ENCODE data around the gene AP5Z1.
A peak's percentile ranks its signal among the peaks of the same experiment; 100 is the strongest.

AP5Z1 gene

DNA sequence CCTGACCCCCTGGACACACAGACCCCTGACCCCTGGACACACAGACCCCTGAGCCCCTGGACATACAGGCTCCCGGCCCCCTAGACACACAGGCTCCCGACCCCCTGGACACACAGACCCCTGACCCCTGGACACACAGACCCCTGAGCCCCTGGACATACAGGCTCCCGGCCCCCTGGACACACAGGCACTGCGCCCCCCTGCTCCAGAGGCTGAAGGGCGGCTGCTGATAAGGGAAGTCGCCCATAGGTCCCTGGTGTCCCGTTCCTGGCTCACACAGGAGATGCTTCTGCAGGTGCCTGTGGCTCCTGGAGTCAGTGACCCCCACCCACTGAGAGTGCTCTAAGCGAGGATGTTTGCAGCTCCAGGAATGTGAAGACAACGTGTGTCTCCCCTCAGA is 3.7 kb upstream of the AP5Z1 start:
- H3K9me3 ChIP-seq (ENCODE audit: control insufficient read depth, low read length) = no peaks in the 10 kb centered on the region
- H3K4me3 ChIP-seq (ENCODE audit: low read length) = no peak overlapping the region
- no peaks in the 10 kb centered on the region for H3K27me3 ChIP-seq (replicated peaks; ENCODE audit: control insufficient read depth, insufficient read depth, low read length)
- H3K9ac ChIP-seq (ENCODE audit: low read length) = no peak overlapping the region
- H3K36me3 ChIP-seq (ENCODE audit: control insufficient read depth, insufficient read depth, low read length, severe bottlenecking) = peaks cover 14% of the 10 kb centered on the region
- no peak for DNase-seq (ENCODE audit: low read depth)
- peaks cover 12% of the 10 kb centered on the region for H3K4me1 ChIP-seq (ENCODE audit: control insufficient read depth, insufficient read depth, low read length)

GRCh38 chr7:4772306-4772705 is 3.1 kb upstream of the AP5Z1 start:
- no peak for DNase-seq (ENCODE audit: low read depth)

GRCh38 chr7:4774007-4774406 is 1.4 kb upstream of the AP5Z1 start:
- Histone ChIP-seq H3K4me1 (ENCODE audit: control insufficient read depth, insufficient read depth, low read length) (peaks cover 25% of the 10 kb centered on the region), H3K4me3 (ENCODE audit: low read length) (peak overlapping the region; percentile 92), H3K36me3 (ENCODE audit: control insufficient read depth, insufficient read depth, low read length, severe bottlenecking) (peaks cover 15% of the 10 kb centered on the region), H3K9me3 (ENCODE audit: control insufficient read depth, low read length) (no peaks in the 10 kb centered on the region), H3K27me3 (replicated peaks; ENCODE audit: control insufficient read depth, insufficient read depth, low read length) (no peaks in the 10 kb centered on the region), H3K9ac (ENCODE audit: low read length) (peak overlapping the region; percentile 96)
- no peak for DNase-seq (ENCODE audit: low read depth)

More at GRCh38 chr7:4772306-4772705, 3.1 kb upstream of the AP5Z1 start:
- H3K9me3 ChIP-seq (ENCODE audit: control insufficient read depth, low read length) = no peaks in the 10 kb centered on the region
- no peak overlapping the region for H3K4me3 ChIP-seq (ENCODE audit: low read length)
- H3K9ac ChIP-seq (ENCODE audit: low read length) = no peak overlapping the region
- H3K27me3 ChIP-seq (replicated peaks; ENCODE audit: control insufficient read depth, insufficient read depth, low read length) = no peaks in the 10 kb centered on the region
- peaks cover 8% of the 10 kb centered on the region for H3K36me3 ChIP-seq (ENCODE audit: control insufficient read depth, insufficient read depth, low read length, severe bottlenecking)
- H3K4me1 ChIP-seq (ENCODE audit: control insufficient read depth, insufficient read depth, low read length) = peaks cover 15% of the 10 kb centered on the region

GRCh38 chr7:4774658-4775249 is 669 bp upstream of the AP5Z1 start:
- peak overlapping the region; percentile 96 for H3K9ac ChIP-seq (ENCODE audit: low read length)
- no peaks in the 10 kb centered on the region for H3K27me3 ChIP-seq (replicated peaks; ENCODE audit: control insufficient read depth, insufficient read depth, low read length)
- peak overlapping the region; percentile 92 for H3K4me3 ChIP-seq (ENCODE audit: low read length)
- H3K4me1 ChIP-seq (ENCODE audit: control insufficient read depth, insufficient read depth, low read length) = peaks cover 25% of the 10 kb centered on the region
- peaks cover 15% of the 10 kb centered on the region for H3K36me3 ChIP-seq (ENCODE audit: control insufficient read depth, insufficient read depth, low read length, severe bottlenecking)
- peak; percentile 87 for DNase-seq (ENCODE audit: low read depth)
- H3K9me3 ChIP-seq (ENCODE audit: control insufficient read depth, low read length) = no peaks in the 10 kb centered on the region

DNA sequence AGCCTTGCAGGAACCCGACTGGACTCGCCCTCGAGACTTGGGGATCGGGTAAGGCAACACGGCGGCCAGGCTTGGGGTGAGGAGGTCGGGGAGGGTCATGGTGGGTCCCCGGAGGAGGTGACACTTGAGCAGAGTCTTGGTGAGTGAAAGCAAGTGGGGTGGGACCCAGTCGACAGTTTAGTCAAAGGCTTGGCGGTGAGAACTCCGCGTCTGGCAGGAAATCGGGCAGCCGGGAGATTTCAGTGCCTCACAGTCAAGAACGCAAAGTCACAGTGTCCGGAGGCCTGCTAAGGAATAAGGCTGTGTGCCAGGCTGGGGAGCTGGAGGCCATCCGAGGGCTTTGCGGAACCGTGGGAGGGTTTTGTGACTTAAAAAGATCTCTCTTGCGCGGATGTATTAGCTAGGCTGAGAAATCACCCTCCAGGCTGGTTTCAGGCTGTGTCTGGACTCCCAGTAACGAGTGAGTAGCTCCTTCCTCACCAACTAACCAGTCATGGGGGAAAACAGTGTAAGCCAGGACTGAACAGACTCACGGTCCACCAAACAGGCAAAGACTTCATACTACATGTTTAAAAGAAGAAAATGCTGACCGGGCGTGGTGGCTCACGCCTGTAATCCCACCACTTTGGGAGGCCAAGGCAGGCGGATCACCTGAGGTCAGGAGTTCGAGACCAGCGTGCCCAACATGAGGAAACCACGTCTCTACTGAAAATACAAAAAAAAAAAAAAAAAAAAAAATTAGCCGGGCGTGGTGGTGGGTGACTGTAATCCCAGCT is 613 bp downstream of the AP5Z1 start:
- H3K9me3 ChIP-seq (ENCODE audit: control insufficient read depth, low read length) = no peaks in the 10 kb centered on the region
- peak overlapping the region; percentile 96 for H3K9ac ChIP-seq (ENCODE audit: low read length)
- peak overlapping the region; percentile 92 for H3K4me3 ChIP-seq (ENCODE audit: low read length)
- peaks cover 25% of the 10 kb centered on the region for H3K4me1 ChIP-seq (ENCODE audit: control insufficient read depth, insufficient read depth, low read length)
- H3K27me3 ChIP-seq (replicated peaks; ENCODE audit: control insufficient read depth, insufficient read depth, low read length) = no peaks in the 10 kb centered on the region
- DNase-seq (ENCODE audit: low read depth) = peak; percentile 69
- H3K36me3 ChIP-seq (ENCODE audit: control insufficient read depth, insufficient read depth, low read length, severe bottlenecking) = peaks cover 21% of the 10 kb centered on the region

DNA sequence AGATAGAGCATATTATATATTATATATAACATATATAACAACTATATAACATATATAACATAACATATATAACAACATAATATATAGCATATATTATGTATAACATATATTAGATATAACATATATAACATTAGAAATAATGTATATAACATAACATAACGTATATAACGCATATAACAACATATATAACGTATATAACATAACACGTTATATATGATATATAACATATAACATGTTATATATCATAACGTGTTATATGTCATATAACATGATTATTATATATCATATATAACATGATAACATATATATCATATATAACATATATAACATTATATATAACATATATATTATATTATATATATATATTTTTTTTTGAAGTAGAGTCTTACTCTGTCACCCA is 3.7 kb downstream of the AP5Z1 start:
- H3K36me3 ChIP-seq (ENCODE audit: control insufficient read depth, insufficient read depth, low read length, severe bottlenecking) = peaks cover 47% of the 10 kb centered on the region
- H3K9me3 ChIP-seq (ENCODE audit: control insufficient read depth, low read length) = no peaks in the 10 kb centered on the region
- no peak overlapping the region for H3K4me3 ChIP-seq (ENCODE audit: low read length)
- DNase-seq (ENCODE audit: low read depth) = no peak
- H3K4me1 ChIP-seq (ENCODE audit: control insufficient read depth, insufficient read depth, low read length) = peaks cover 23% of the 10 kb centered on the region
- no peak overlapping the region for H3K9ac ChIP-seq (ENCODE audit: low read length)
- H3K27me3 ChIP-seq (replicated peaks; ENCODE audit: control insufficient read depth, insufficient read depth, low read length) = no peaks in the 10 kb centered on the region

- Histone ChIP-seq H3K27me3 (replicated peaks; ENCODE audit: control insufficient read depth, insufficient read depth, low read length) (no peaks in the 10 kb centered on the region), H3K4me3 (ENCODE audit: low read length) (no peak overlapping the region), H3K9ac (ENCODE audit: low read length) (no peak overlapping the region), H3K9me3 (ENCODE audit: control insufficient read depth, low read length) (no peaks in the 10 kb centered on the region), H3K36me3 (ENCODE audit: control insufficient read depth, insufficient read depth, low read length, severe bottlenecking) (peaks cover 70% of the 10 kb centered on the region), H3K4me1 (ENCODE audit: control insufficient read depth, insufficient read depth, low read length) (peaks cover 15% of the 10 kb centered on the region)
- no peak for DNase-seq (ENCODE audit: low read depth)
Measured at GRCh38 chr7:4781366-4782069, 6.1 kb downstream of the AP5Z1 start.

DNA sequence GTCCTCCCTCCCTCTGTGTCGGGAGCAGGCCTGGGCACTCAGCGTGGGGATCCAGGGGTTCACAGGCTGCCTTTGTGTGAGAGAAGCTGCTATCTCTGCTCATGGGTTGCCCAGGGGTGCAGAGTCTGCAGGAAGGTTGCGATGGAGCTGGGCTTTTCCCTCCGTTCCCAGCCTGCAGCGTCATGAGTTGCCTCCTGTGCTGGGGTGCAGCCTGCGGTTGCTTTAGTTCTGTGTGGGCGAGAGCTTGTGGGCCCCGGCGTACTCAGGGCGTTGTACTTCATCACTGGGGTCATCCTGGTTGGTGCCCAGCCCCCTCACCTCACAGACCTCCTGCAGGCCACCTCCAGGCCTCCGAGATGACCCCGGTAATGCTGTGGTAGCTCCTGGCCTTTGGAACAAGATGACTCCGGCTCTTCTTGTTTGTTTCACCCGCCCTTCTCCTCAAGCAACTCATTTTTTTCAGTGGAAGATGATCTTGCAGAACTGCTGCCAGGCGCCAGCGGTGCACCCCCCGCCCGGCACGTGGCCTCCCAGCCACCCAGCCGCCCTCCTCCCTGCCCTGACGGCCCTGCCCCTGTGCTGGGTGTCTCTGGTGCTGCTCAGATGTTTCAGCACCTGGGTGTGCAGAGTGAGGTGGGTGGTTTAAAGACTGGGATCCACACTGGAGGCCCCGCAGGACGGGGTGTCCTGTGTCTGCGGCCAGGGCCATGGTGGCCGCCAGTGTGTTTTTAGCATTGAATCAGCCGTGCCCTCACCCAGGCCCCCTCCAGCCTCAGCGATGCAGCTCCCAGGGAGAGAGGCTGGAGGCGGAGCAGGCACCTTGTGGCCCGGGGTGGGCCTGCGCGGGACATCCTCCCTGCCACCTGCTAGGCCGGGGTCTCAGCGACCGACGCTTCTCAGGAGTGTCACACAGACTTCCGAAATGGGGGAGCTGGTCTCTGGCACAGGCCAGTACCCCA is 7.2 kb downstream of the AP5Z1 start:
- H3K27me3 ChIP-seq (replicated peaks; ENCODE audit: control insufficient read depth, insufficient read depth, low read length) = no peaks in the 10 kb centered on the region
- peaks cover 7% of the 10 kb centered on the region for H3K4me1 ChIP-seq (ENCODE audit: control insufficient read depth, insufficient read depth, low read length)
- DNase-seq (ENCODE audit: low read depth) = no peak
- H3K9ac ChIP-seq (ENCODE audit: low read length) = no peak overlapping the region
- H3K36me3 ChIP-seq (ENCODE audit: control insufficient read depth, insufficient read depth, low read length, severe bottlenecking) = peaks cover 79% of the 10 kb centered on the region
- no peak overlapping the region for H3K4me3 ChIP-seq (ENCODE audit: low read length)
- no peaks in the 10 kb centered on the region for H3K9me3 ChIP-seq (ENCODE audit: control insufficient read depth, low read length)

- H3K4me1 ChIP-seq (ENCODE audit: control insufficient read depth, insufficient read depth, low read length) = peaks cover 2% of the 10 kb centered on the region
Measured at GRCh38 chr7:4783292-4783652, 7.8 kb downstream of the AP5Z1 start.

GRCh38 chr7:4783762-4784351 is 8.4 kb downstream of the AP5Z1 start:
- no peak for DNase-seq (ENCODE audit: low read depth)
- Histone ChIP-seq H3K4me1 (ENCODE audit: control insufficient read depth, insufficient read depth, low read length) (no peaks in the 10 kb centered on the region), H3K36me3 (ENCODE audit: control insufficient read depth, insufficient read depth, low read length, severe bottlenecking) (peaks cover 83% of the 10 kb centered on the region), H3K4me3 (ENCODE audit: low read length) (no peak overlapping the region), H3K9me3 (ENCODE audit: control insufficient read depth, low read length) (no peaks in the 10 kb centered on the region), H3K9ac (ENCODE audit: low read length) (no peak overlapping the region), H3K27me3 (replicated peaks; ENCODE audit: control insufficient read depth, insufficient read depth, low read length) (no peaks in the 10 kb centered on the region)

More at GRCh38 chr7:4783292-4783652, 7.8 kb downstream of the AP5Z1 start:
- Histone ChIP-seq H3K27me3 (replicated peaks; ENCODE audit: control insufficient read depth, insufficient read depth, low read length) (no peaks in the 10 kb centered on the region), H3K4me3 (ENCODE audit: low read length) (no peak overlapping the region), H3K9me3 (ENCODE audit: control insufficient read depth, low read length) (no peaks in the 10 kb centered on the region), H3K9ac (ENCODE audit: low read length) (no peak overlapping the region), H3K36me3 (ENCODE audit: control insufficient read depth, insufficient read depth, low read length, severe bottlenecking) (peaks cover 79% of the 10 kb centered on the region)
- DNase-seq (ENCODE audit: low read depth) = no peak
